H9 (cell line): Measurements from ENCODE around the gene PTGER4. TPM values are rescaled to one million over a fixed set of nuclear protein-coding genes. Genes with fewer than 3 reads are reported as not detected.
A peak's percentile ranks its signal among the peaks of the same experiment; 100 is the strongest.

Experiments
- DNase-seq: peaks from one replicate; pipeline ENCODE4 v3.0.0-alpha.2; 2017
- H2AFZ ChIP-seq: one replicate; pipeline ENCODE4 v1.6.1; 2013; ENCODE audit warnings: mild to moderate bottlenecking, low read length, control low read depth, moderate library complexity
- H2AK5ac ChIP-seq: 2 replicates; pipeline ENCODE4 v1.6.1; 2013; ENCODE audit warnings: low read length, control low read depth, mixed read lengths; ENCODE audit not compliant: insufficient read length
- H2BK120ac ChIP-seq: one replicate; pipeline ENCODE4 v1.6.1; 2013; ENCODE audit warnings: low read depth, mild to moderate bottlenecking, low read length, control low read depth, inconsistent platforms; ENCODE audit not compliant: poor library complexity, severe bottlenecking
- H2BK12ac ChIP-seq: 2 replicates; pipeline ENCODE4 v1.6.1; 2013; ENCODE audit warnings: low read length, control low read depth, mixed read lengths, low read depth; ENCODE audit not compliant: insufficient read length
- H2BK15ac ChIP-seq: 2 replicates; pipeline ENCODE4 v1.6.1; 2013; ENCODE audit warnings: low read depth, low read length, control low read depth
- H2BK20ac ChIP-seq: one replicate; pipeline ENCODE4 v1.6.1; 2013; ENCODE audit warnings: low read depth, mild to moderate bottlenecking, low read length, control low read depth, inconsistent platforms; ENCODE audit not compliant: poor library complexity, severe bottlenecking
- H2BK5ac ChIP-seq: 2 replicates; pipeline ENCODE4 v1.6.1; 2013; ENCODE audit warnings: low read length, control low read depth, mixed read lengths; ENCODE audit not compliant: insufficient read length
- H3K14ac ChIP-seq: 2 replicates; pipeline ENCODE4 v1.6.1; 2013; ENCODE audit warnings: low read length, control low read depth; ENCODE audit not compliant: insufficient read depth
- H3K18ac ChIP-seq: 2 replicates; pipeline ENCODE4 v1.6.1; 2013; ENCODE audit warnings: low read depth, mild to moderate bottlenecking, mixed read lengths, low read length, control low read depth; ENCODE audit not compliant: insufficient read length
- H3K23ac ChIP-seq: 2 replicates; pipeline ENCODE4 v1.6.1; 2013; ENCODE audit warnings: low read length, control low read depth, mixed read lengths, low read depth; ENCODE audit not compliant: insufficient read length
- H3K23me2 ChIP-seq: 2 replicates; pipeline ENCODE4 v1.6.1; 2013; ENCODE audit warnings: low read depth, mild to moderate bottlenecking, mixed read lengths, low read length, control low read depth; ENCODE audit not compliant: insufficient read length, poor library complexity, severe bottlenecking
- H3K27ac ChIP-seq: 2 replicates; pipeline ENCODE4 v1.5.1; 2013; ENCODE audit warnings: low read length, control low read depth, mixed read lengths, low read depth; ENCODE audit not compliant: insufficient read length
- H3K27me3 ChIP-seq: 2 replicates; pipeline ENCODE4 v1.6.1; 2013; ENCODE audit warnings: low read length, control low read depth, inconsistent platforms; ENCODE audit not compliant: insufficient read depth
- H3K4ac ChIP-seq: 2 replicates; pipeline ENCODE4 v1.6.1; 2013; ENCODE audit warnings: low read depth, mild to moderate bottlenecking, control low read depth, inconsistent platforms, low read length, moderate library complexity
- H3K4me1 ChIP-seq: 2 replicates; pipeline ENCODE4 v1.6.1; 2013; ENCODE audit warnings: low read length, control low read depth, inconsistent platforms; ENCODE audit not compliant: insufficient read depth
- H3K4me2 ChIP-seq: 2 replicates; pipeline ENCODE4 v1.6.1; 2013; ENCODE audit warnings: low read length, control low read depth, mixed read lengths; ENCODE audit not compliant: insufficient read length, insufficient read depth
- H3K56ac ChIP-seq: 2 replicates; pipeline ENCODE4 v1.6.1; 2013; ENCODE audit warnings: low read depth, mild to moderate bottlenecking, mixed read lengths, low read length, control low read depth; ENCODE audit not compliant: insufficient read length
- H3K79me1 ChIP-seq: 2 replicates; pipeline ENCODE4 v1.6.1; 2013; ENCODE audit warnings: low read depth, mild to moderate bottlenecking, moderate library complexity, low read length, control low read depth, inconsistent platforms; ENCODE audit not compliant: insufficient read depth, poor library complexity, severe bottlenecking
- H3K79me2 ChIP-seq: 2 replicates; pipeline ENCODE4 v1.6.1; 2013; ENCODE audit warnings: low read length, control low read depth, inconsistent platforms; ENCODE audit not compliant: insufficient read depth
- H3K9ac ChIP-seq: 2 replicates; pipeline ENCODE4 v1.6.1; 2013; ENCODE audit warnings: low read length, control low read depth, mixed read lengths; ENCODE audit not compliant: insufficient read length; ENCODE audit errors: extremely low read depth
- H3K9me3 ChIP-seq: one replicate; pipeline ENCODE4 v1.6.1; 2013; ENCODE audit warnings: low read depth, low read length, inconsistent platforms; ENCODE audit not compliant: control insufficient read depth
- H3T11ph ChIP-seq: one replicate; pipeline ENCODE4 v1.6.1; 2013; ENCODE audit warnings: mild to moderate bottlenecking, low read length, control low read depth, inconsistent platforms
- H4K20me1 ChIP-seq: one replicate; pipeline ENCODE4 v1.6.1; 2013; ENCODE audit not compliant: control insufficient read depth, insufficient read length, insufficient read depth
- H4K5ac ChIP-seq: 2 replicates; pipeline ENCODE4 v1.6.1; 2013; ENCODE audit warnings: low read depth, mild to moderate bottlenecking, mixed read lengths, low read length, control low read depth; ENCODE audit not compliant: insufficient read length
- H4K8ac ChIP-seq: replicated peaks from 2 replicates; pipeline ENCODE4 v1.6.1; 2013; ENCODE audit warnings: low read length, control low read depth, mixed read lengths, low read depth; ENCODE audit not compliant: insufficient read length
- H4K91ac ChIP-seq: 2 replicates; pipeline ENCODE4 v1.6.1; 2013; ENCODE audit warnings: low read depth, mild to moderate bottlenecking, moderate library complexity, mixed read lengths, low read length, control low read depth; ENCODE audit not compliant: insufficient read length
- H3K27ac Mint-ChIP-seq, 3 experiments: 2 replicates in 2 of 3; 3 replicates in 1 of 3; pipeline ENCODE4 v1.8.0; 2020 to 2021; ENCODE audit warnings: mixed read lengths in 3 of 3, mild to moderate bottlenecking in 1 of 3, moderate library complexity in 1 of 3
- H3K27me3 Mint-ChIP-seq: 2 replicates; pipeline ENCODE4 v1.8.0; 2021; ENCODE audit warnings: low read depth, mild to moderate bottlenecking, moderate library complexity, mixed read lengths
- H3K36me3 Mint-ChIP-seq, 3 experiments: 2 replicates in 2 of 3; 3 replicates in 1 of 3; pipeline ENCODE4 v1.8.0; 2020 to 2021; ENCODE audit warnings: low read depth in 3 of 3, mixed read lengths in 3 of 3; ENCODE audit not compliant: insufficient read depth in 1 of 3
- H3K4me1 Mint-ChIP-seq, 2 experiments: 2 replicates each; pipeline ENCODE4 v1.8.0; 2020; ENCODE audit warnings: mixed read lengths in 2 of 2
- H3K4me3 Mint-ChIP-seq, 2 experiments: 2 replicates in 1 of 2; 3 replicates in 1 of 2; pipeline ENCODE4 v1.8.0; 2020 to 2021; ENCODE audit warnings: mild to moderate bottlenecking in 2 of 2, mixed read lengths in 2 of 2, moderate library complexity in 1 of 2
- H3K9me3 Mint-ChIP-seq, 2 experiments: 2 replicates in 1 of 2; 3 replicates in 1 of 2; pipeline ENCODE4 v1.8.0; 2020; ENCODE audit warnings: mild to moderate bottlenecking in 2 of 2, mixed read lengths in 2 of 2, moderate library complexity in 1 of 2
- WGBS: extraction: QIAGEN DNeasy Blood & Tissue Kit; methylation state at CpG from one replicate; pipeline ENCODE4 v1.1.7; 2013; ENCODE audit warnings: missing lambda C conversion rate, low lambda C conversion rate, mixed read lengths; ENCODE audit not compliant: insufficient read length; ENCODE audit errors: extremely low coverage; 5-methylcytosine and 5-hydroxymethylcytosine counted together
- total RNA-seq: library from RNA; stranded (reverse); gene quantifications from 2 replicates; pipeline ENCODE4 v1.2.1, GENCODE V29; 2021
- TF ChIP-seq, protein P1 (sequence below): fragments of 200-600 bp; sonication (generic); conservative IDR thresholded peaks from 3 replicates; pipeline ENCODE4 v1.8.0; 2021; ENCODE audit warnings: antibody characterized with exemption, mild to moderate bottlenecking

PTGER4 gene
- total RNA-seq, 1 experiment from 2014 or later = 0.35 TPM

DNA sequence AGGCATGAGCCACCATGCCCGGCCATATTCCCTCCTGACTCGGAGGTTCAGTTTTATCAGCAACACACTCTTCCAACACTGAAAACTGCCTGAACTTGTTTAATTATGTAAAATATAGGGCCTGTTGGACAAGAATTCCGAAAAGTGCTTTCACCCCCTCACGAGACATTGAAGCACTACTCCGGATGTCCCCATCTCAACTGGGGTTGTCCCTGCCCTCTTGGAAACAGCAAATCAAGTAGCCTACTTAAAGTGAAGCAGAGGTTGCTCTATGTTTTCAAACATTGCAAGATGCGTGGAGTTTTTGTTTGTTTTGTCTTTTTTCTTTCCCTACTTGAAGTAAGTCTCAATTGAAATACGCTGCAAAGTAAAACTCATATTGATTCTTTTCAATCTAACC is 7.6 kb downstream of the PTGER4 start:
- Histone ChIP-seq H3K18ac (no peak overlapping the region), H4K91ac (no peak overlapping the region), H2AK5ac (no peak overlapping the region), H4K20me1 (no peaks in the 10 kb centered on the region), H3K79me1 (no peaks in the 10 kb centered on the region), H3K4ac (no peak overlapping the region), H3K4me1 (no peaks in the 10 kb centered on the region), H2BK12ac (no peak overlapping the region), H4K5ac (no peak overlapping the region), H3K23ac (no peak overlapping the region), H3T11ph (no peak overlapping the region), H3K23me2 (no peaks in the 10 kb centered on the region), H3K4me2 (no peak overlapping the region), H3K9ac (no peak overlapping the region), H3K27me3 (peaks cover 6% of the 10 kb centered on the region), H2BK120ac (no peak overlapping the region), H2AFZ (no peak overlapping the region), H3K9me3 (no peaks in the 10 kb centered on the region), H3K14ac (no peak overlapping the region), H3K56ac (no peak overlapping the region), H3K79me2 (no peaks in the 10 kb centered on the region), H4K8ac (no peak overlapping the region), H2BK5ac (no peak overlapping the region), H2BK15ac (no peak overlapping the region), H3K27ac (no peak overlapping the region), H2BK20ac (no peak overlapping the region)
- 0 out of 7 replicates have a peak, but pooled peaks cover 0 to under 1% (median 0%) of the 10 kb centered on the region in 3 experiments for H3K36me3 Mint-ChIP-seq
- peaks cover 20% of the 10 kb centered on the region for H3K27me3 Mint-ChIP-seq
- peak overlapping the region in 1 of 3 experiments; percentile 77; a peak in 1 of 7 replicates for H3K27ac Mint-ChIP-seq
- no peaks in the 10 kb centered on the region; a peak in 1 of 5 replicates for H3K9me3 Mint-ChIP-seq
- no CpG with 5 or more reads among the region's 7 CpGs for WGBS
- DNase-seq = no peak
- TF ChIP-seq, protein P1, sequence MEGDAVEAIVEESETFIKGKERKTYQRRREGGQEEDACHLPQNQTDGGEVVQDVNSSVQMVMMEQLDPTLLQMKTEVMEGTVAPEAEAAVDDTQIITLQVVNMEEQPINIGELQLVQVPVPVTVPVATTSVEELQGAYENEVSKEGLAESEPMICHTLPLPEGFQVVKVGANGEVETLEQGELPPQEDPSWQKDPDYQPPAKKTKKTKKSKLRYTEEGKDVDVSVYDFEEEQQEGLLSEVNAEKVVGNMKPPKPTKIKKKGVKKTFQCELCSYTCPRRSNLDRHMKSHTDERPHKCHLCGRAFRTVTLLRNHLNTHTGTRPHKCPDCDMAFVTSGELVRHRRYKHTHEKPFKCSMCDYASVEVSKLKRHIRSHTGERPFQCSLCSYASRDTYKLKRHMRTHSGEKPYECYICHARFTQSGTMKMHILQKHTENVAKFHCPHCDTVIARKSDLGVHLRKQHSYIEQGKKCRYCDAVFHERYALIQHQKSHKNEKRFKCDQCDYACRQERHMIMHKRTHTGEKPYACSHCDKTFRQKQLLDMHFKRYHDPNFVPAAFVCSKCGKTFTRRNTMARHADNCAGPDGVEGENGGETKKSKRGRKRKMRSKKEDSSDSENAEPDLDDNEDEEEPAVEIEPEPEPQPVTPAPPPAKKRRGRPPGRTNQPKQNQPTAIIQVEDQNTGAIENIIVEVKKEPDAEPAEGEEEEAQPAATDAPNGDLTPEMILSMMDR = no peak
- peaks cover under 1 to 2% of the 10 kb centered on the region in 2 experiments for H3K4me1 Mint-ChIP-seq
- H3K4me3 Mint-ChIP-seq = no peak overlapping the region
